COLO668 (cell line): ENCODE data around the gene GLB1L2.

Source experiments
- DNase-seq: peaks from one replicate; lab custom pipeline; 2025; ENCODE audit not compliant: unreplicated experiment; lab: John Stamatoyannopoulos, UW

Gene GLB1L2

GRCh38 chr11:134365011-134365925 is 33.5 kb downstream of the GLB1L2 start:
- DNase-seq: no peak

DNA sequence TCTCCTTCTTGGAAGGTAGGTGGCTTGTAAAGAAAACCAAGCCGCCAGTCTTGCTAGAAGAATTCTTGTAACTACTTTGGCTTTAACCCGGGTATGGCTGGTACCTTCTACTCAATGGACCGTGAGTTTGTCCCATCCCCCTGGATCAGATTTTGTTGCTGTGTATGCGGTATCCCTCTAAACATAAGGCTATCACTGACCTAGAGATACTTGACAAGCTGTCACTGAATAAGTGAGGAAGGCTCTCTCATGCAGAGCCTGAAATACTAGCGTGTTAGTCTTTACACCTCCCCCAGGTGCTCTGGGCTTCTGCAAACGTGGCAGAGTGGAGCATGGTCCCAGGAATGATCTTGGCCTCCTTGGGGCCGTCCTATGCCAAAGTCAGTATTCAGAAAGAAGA is 34.5 kb downstream of the GLB1L2 start:
- DNase-seq: no peak

DNA sequence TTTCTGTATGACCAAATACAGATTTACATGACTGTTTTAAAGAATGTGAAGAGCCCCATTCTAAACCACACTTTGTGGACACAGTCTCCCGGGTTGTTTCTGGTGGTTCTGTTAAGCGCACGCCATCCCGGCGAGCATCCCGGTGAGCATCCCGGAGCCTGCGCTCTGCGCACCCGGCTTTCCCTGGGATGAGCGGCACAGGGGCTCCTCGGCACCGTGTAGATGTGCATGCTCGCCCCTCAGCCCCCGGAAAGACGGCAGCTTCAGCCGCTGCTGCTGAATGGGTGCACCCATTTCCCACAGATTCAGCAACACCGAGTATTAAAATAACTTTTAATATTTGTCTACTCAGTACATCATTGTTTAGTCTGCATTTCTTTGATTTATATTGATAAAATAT is 36.0 kb downstream of the GLB1L2 start:
- peak; percentile 82 for DNase-seq

GRCh38 chr11:134369656-134370525 is 38.1 kb downstream of the GLB1L2 start:
- no peak for DNase-seq

GRCh38 chr11:134370526-134371435 is 39.0 kb downstream of the GLB1L2 start:
- DNase-seq: no peak

- no peak for DNase-seq
These were observed 39.8 kb downstream of the GLB1L2 start for GRCh38 chr11:134371436-134372185.

GRCh38 chr11:134372536-134372935 is 40.7 kb downstream of the GLB1L2 start:
- no peak for DNase-seq

GRCh38 chr11:134372961-134373360 is 41.2 kb downstream of the GLB1L2 start:
- peak; percentile 80 for DNase-seq

GRCh38 chr11:134373591-134374052 is 41.8 kb downstream of the GLB1L2 start:
- no peak for DNase-seq

DNA sequence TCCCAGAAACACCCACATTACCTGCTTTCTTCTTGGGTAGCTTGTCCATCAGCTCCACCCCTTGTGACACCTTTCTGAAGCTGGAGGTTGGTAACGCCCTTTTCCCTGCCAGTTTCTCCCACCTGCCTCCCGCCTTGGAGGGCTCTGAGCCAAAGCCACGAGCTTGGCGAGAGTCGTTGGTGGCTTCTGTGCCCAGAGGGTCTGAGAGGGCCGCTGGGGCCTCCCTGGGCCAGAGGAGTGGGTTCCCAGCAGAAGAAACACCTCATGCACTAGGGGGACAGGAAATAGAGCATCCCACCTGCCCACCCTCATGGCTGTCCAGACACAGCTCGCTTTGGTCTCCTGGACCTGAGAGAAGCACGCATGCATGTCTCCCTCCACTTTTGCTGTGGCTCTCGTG is 42.4 kb downstream of the GLB1L2 start:
- DNase-seq: no peak

GRCh38 chr11:134374891-134375550 is 43.2 kb downstream of the GLB1L2 start:
- DNase-seq: no peak

DNA sequence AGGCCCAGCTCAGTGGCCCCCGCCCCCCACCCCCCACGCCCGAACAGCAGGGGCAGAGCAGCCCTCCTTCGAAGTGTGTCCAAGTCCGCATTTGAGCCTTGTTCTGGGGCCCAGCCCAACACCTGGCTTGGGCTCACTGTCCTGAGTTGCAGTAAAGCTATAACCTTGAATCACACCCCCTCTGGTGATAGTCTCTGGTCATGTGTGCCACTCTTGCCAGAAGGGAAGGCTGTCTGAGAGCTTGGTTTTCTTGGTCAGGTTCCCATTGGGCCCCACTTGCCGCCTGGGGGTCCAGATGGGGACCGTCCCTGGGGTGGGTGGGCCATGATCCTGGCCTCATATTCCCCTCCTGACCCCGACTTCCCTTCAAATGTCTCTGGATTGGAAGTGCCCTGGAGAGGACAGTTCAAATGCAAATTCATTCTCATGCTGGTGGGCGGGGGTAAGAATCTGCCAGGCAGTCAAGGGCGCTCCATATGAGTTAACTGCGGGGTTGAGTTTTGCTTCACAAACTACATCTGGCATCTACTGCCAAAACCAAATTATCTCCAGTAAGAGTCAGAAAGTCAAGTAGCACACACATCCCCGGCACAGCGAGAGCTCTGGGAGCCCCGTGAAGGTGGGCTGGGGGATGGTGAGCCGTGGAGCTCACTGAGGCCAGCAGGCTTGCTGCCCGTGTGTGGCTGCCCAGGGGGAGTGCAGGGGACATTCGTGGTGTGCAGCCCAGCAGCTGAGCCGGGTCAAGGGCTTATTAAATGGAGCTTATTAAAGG is 44.5 kb downstream of the GLB1L2 start:
- DNase-seq: no peak

- no peak for DNase-seq
These were observed 46.1 kb downstream of the GLB1L2 start for GRCh38 chr11:134377876-134378275.

DNA sequence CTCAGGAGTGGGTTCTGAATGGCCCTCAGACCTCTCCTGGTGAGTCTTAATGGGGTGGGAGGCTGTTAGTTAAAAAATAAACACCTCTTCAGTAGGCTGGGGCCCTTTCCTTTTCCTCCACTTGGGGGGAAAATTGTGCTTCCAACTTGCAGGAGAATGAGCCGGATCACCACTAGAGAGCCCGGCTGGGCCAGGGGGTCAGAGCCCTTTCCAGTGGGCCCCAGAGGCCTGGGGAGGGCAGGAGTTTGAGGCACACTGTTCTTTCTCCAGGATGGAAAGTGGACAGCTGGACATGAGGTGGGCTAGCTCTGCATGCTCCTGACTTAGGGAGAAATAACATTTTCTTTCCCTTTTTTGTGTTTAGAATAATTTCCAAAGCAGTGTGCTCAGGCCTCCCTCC is 47.5 kb downstream of the GLB1L2 start:
- no peak for DNase-seq

DNA sequence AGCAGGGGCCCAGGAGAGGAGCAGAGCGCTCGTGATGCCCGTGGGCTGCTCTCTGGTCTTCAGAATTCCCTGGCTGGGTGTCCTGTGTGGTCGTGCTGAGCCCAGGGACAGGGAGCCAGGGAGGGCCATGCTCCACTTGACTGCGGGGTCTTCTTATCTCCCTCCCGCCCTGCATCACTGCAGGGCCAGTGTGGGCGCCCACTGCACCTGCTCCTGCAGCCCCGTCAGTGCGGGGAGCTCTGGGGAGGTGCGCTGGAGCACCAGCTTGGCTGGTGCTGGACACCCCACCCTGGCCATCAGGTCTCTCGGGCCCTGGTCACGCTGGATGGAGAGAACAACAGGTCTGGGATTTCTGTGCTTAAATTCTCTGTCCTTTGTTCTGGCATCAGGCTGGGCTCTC is 48.4 kb downstream of the GLB1L2 start:
- DNase-seq: no peak

DNA sequence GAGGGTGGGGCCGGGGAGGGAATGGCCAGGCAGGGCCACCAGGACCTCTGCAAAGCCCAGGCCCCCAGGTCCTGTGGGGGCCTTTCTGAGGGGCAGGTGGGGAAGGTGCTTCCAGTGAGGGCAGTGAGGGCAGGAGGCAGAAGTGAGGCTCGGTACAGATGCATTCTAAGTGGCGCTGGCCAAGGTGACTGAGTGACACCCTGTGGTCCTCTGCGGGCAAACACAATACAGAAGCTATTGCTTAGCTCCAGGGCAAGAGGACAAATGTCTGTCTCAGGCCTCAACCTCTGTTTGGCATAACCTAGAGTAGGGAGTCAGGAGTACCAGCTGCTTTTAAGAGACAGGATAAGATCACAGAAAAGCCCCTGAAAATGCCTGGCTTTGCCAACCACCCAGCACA is 49.0 kb downstream of the GLB1L2 start:
- DNase-seq: no peak

DNA sequence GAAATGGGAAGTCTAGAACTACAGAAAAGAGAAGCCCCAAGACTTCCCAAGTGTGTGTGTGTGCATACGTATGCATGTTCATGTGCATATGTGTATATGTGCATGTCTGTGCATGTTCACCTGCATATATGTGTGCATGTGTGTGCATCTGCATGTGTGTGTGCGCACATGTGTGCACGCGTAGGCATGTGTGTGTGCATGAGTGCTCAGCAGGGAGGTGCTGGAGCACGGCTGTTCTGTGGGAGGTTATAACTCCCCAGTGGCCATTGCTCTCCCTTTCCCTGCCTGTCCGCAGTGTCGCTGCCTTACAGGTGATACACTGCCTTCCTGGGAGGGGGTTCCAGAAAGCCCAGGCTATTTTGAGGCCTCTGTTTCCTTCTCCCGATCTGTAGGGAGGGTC is 50.5 kb downstream of the GLB1L2 start:
- DNase-seq: no peak

GRCh38 chr11:134382830-134383229 is 51.0 kb downstream of the GLB1L2 start:
- DNase-seq: no peak
